HG03469 (cell line): Measurements from ENCODE around the gene UNC5CL.

ENCODE experiments used
- ATAC-seq: cut with Tn5 transposase; IDR thresholded peaks from one replicate; pipeline ENCODE4 v1.9.1; 2021; ENCODE audit warnings: mild to moderate bottlenecking, moderate library complexity, moderate number of reproducible peaks; ENCODE audit not compliant: unreplicated experiment

Gene UNC5CL

GRCh38 chr6:40977695-40978094 lies 61.3 kb downstream of the UNC5CL start:
- ATAC-seq, result no peak

- ATAC-seq, result no peak
These were observed 61.9 kb downstream of the UNC5CL start for GRCh38 chr6:40977085-40977484.
